B cell (primary cell): ENCODE data around the gene TMEM156. TPM values are rescaled to one million over a fixed set of nuclear protein-coding genes. Genes with fewer than 3 reads are reported as not detected.

Source experiments
- ATAC-seq: fragments of 200-7000 bp; cut with Tn5 transposase; one replicate; pipeline ENCODE4 v1.10.0; 2021; ENCODE audit warnings: low read depth, mild to moderate bottlenecking, moderate number of reproducible peaks, moderate library complexity
- CTCF ChIA-PET: fragments of 350-600 bp; sonication (Branson Sonifier 250); formaldehyde crosslinking; loops from one replicate; lab custom pipeline; 2021; ENCODE audit warnings: antibody characterized with exemption, inconsistent platforms; lab: Charles Lee
- POLR2A ChIA-PET: fragments of 350-600 bp; sonication (Branson Sonifier 250); formaldehyde crosslinking; loops from one replicate; lab custom pipeline; 2021; ENCODE audit warnings: antibody characterized with exemption; lab: Charles Lee
- DNase-seq: peaks from one replicate; pipeline ENCODE4 v3.0.0; 2013
- H2AFZ ChIP-seq: 2 replicates; pipeline ENCODE4 v1.6.1; 2012; ENCODE audit warnings: mild to moderate bottlenecking, low read depth, low read length; ENCODE audit not compliant: insufficient read depth, poor library complexity, severe bottlenecking
- H3K27ac ChIP-seq, 2 donors: 1 replicate in 1 of 2; 2 replicates in 1 of 2; pipeline ENCODE4 v1.5.1; 2012 to 2013; ENCODE audit warnings: low read length in 2 of 2, mild to moderate bottlenecking in 2 of 2, moderate library complexity in 1 of 2
- H3K27me3 ChIP-seq, 4 experiments: fragments of 200-600 bp in 1 of 4; sonication (generic) in 1 of 4; replicated peaks in 1 of 4; 1 replicate in 2 of 4; 2 replicates in 2 of 4; pipeline versions ENCODE4 v1.6.1 to v1.7.0; 2013 to 2016; ENCODE audit warnings: low read length in 3 of 4, mild to moderate bottlenecking in 2 of 4, mixed read lengths in 1 of 4, moderate library complexity in 1 of 4; ENCODE audit not compliant: insufficient read depth in 4 of 4, control insufficient read depth in 3 of 4; ENCODE audit errors: control extremely low read depth in 1 of 4
- H3K36me3 ChIP-seq, 2 experiments: replicated peaks in 1 of 2; 1 replicate in 1 of 2; 2 replicates in 1 of 2; pipeline versions ENCODE4 v1.6.1 to v1.7.1; 2013; ENCODE audit warnings: low read length in 1 of 2; ENCODE audit not compliant: insufficient read depth in 2 of 2, control insufficient read depth in 1 of 2; ENCODE audit errors: control extremely low read depth in 1 of 2, extremely low read depth in 1 of 2
- H3K4me1 ChIP-seq, 2 donors: fragments of 200-600 bp in 1 of 2; sonication (generic) in 1 of 2; 1 replicate in 1 of 2; 2 replicates in 1 of 2; pipeline versions ENCODE4 v1.5.1 to v1.6.1; 2013 to 2017; ENCODE audit warnings: low read length in 2 of 2; ENCODE audit not compliant: control insufficient read depth in 2 of 2, insufficient read depth in 2 of 2
- H3K4me2 ChIP-seq: replicated peaks from 2 replicates; pipeline ENCODE3; 2012; ENCODE audit warnings: mild to moderate bottlenecking, low read depth, low read length; ENCODE audit not compliant: poor library complexity, severe bottlenecking
- H3K4me3 ChIP-seq, 5 experiments: fragments of 200-600 bp in 1 of 5; sonication (generic) in 1 of 5; 1 replicate in 3 of 5; 2 replicates in 2 of 5; pipeline versions ENCODE4 v1.5.1 to v1.7.0; 2011 to 2016; ENCODE audit warnings: low read length in 4 of 5, mild to moderate bottlenecking in 4 of 5, low read depth in 2 of 5, control low read depth in 1 of 5, moderate library complexity in 1 of 5; ENCODE audit not compliant: insufficient read depth in 1 of 5; ENCODE audit errors: control extremely low read depth in 1 of 5, extremely low read depth in 1 of 5
- H3K79me2 ChIP-seq: fragments of 200-600 bp; sonication (generic); one replicate; pipeline ENCODE4 v1.6.0; 2016; ENCODE audit warnings: low read length; ENCODE audit not compliant: control insufficient read depth, insufficient read depth
- H3K9ac ChIP-seq: fragments of 200-600 bp; sonication (generic); 2 replicates; pipeline ENCODE4 v1.6.1; 2017; ENCODE audit warnings: mild to moderate bottlenecking, low read length, moderate library complexity
- H3K9me3 ChIP-seq, 3 donors: one replicate each; pipeline versions ENCODE4 v1.6.1 to v1.7.1; 2013; ENCODE audit warnings: low read length in 2 of 3; ENCODE audit not compliant: control insufficient read depth in 2 of 3, insufficient read depth in 1 of 3; ENCODE audit errors: control extremely low read depth in 1 of 3
- H4K20me1 ChIP-seq: 2 replicates; pipeline ENCODE4 v1.6.0; 2012; ENCODE audit warnings: mild to moderate bottlenecking, low read length; ENCODE audit not compliant: insufficient read depth, control insufficient read depth, poor library complexity, severe bottlenecking
- H3K27ac Mint-ChIP-seq: one replicate; pipeline ENCODE4 v1.8.0; 2021; ENCODE audit warnings: mixed read lengths
- H3K27me3 Mint-ChIP-seq: one replicate; pipeline ENCODE4 v1.8.0; 2021; ENCODE audit warnings: mixed read lengths
- H3K4me1 Mint-ChIP-seq: one replicate; pipeline ENCODE4 v1.8.0; 2021; ENCODE audit warnings: mixed read lengths
- H3K4me3 Mint-ChIP-seq: one replicate; pipeline ENCODE4 v1.8.0; 2021; ENCODE audit warnings: mixed read lengths
- H3K9me3 Mint-ChIP-seq: one replicate; pipeline ENCODE4 v1.8.0; 2022; ENCODE audit warnings: mixed read lengths; ENCODE audit not compliant: insufficient read depth
- EZH2 ChIP-seq: IDR thresholded peaks from 2 replicates; pipeline ENCODE4 v1.6.1; 2012; ENCODE audit warnings: borderline replicate concordance, low read depth, mild to moderate bottlenecking, moderate library complexity, low read length; ENCODE audit not compliant: insufficient read depth, poor library complexity, severe bottlenecking
- WGBS: methylation state at CpG from one replicate; pipeline ENCODE4 v1.1.5; 2013; ENCODE audit warnings: missing lambda C conversion rate; ENCODE audit not compliant: insufficient coverage; 5-methylcytosine and 5-hydroxymethylcytosine counted together
- intact Hi-C: fragments of 100-400 bp; cut with micrococcal nuclease; formaldehyde crosslinking; loops from one replicate; pipeline ENCODE4 v1.10.0; 2022
- polyA plus RNA-seq: library from polyadenylated mRNA; depleted of rRNA; stranded (reverse); fragments of >200 nt; gene quantifications from 2 replicates; pipeline ENCODE4 v1.2.3, GENCODE V29; 2012
- total RNA-seq, 2 donors: library from RNA; stranded (reverse); fragments of 120-200 nt in 1 of 2; gene quantifications; 1 replicate in 1 of 2; 2 replicates in 1 of 2; pipeline versions ENCODE4 v1.2.3 to v1.2.4, GENCODE V29; 2013 to 2022
- TF ChIP-seq, protein P1 (sequence below): fragments of 200-600 bp; IDR thresholded peaks from one replicate; pipeline ENCODE4 v1.8.0; 2022; ENCODE audit warnings: antibody characterized with exemption, mild to moderate bottlenecking

The TMEM156 gene
- total and polyA plus RNA-seq, 2 donors (not counting 1 experiment from before 2014, with no cell fraction given) = 58.4 to 59.9 TPM

DNA sequence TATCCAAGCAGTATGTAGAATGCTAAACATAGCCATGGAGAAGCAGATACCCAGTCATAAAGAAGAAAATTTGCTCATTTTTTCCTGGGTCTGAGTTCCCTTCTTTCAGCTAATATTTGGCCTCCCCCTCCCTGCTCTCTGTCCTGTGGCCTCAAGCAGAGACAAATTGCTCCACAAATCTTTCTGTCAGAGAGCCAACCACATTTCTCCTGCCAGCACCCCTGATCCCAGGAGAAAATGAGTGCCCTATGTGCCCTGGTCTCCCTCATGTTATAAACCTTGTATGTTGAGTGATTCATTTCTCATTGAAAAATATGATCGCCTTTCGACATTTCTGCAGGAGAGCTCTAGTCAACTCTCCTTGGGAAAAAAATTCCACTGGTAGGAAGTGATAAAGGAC, 82.0 kb downstream of the TMEM156 start:
- no peak overlapping the region for H3K4me3 ChIP-seq
- H3K79me2 ChIP-seq = no peaks in the 10 kb centered on the region
- H3K9me3 ChIP-seq = no peaks in the 10 kb centered on the region
- Mint-ChIP-seq H3K27me3 (no peaks in the 10 kb centered on the region), H3K9me3 (no peaks in the 10 kb centered on the region), H3K27ac (no peak overlapping the region), H3K4me3 (no peak overlapping the region), H3K4me1 (peaks cover 9% of the 10 kb centered on the region)
- POLR2A ChIA-PET = no interaction called here
- ATAC-seq (no peak), DNase-seq (no peak)
- peaks cover 2 to 5% of the 10 kb centered on the region in 2 donors for H3K4me1 ChIP-seq
- 90% methylated on average over 2 of the region's 2 CpGs for WGBS
- intact Hi-C loops = no loop called here
- TF ChIP-seq, protein P1, sequence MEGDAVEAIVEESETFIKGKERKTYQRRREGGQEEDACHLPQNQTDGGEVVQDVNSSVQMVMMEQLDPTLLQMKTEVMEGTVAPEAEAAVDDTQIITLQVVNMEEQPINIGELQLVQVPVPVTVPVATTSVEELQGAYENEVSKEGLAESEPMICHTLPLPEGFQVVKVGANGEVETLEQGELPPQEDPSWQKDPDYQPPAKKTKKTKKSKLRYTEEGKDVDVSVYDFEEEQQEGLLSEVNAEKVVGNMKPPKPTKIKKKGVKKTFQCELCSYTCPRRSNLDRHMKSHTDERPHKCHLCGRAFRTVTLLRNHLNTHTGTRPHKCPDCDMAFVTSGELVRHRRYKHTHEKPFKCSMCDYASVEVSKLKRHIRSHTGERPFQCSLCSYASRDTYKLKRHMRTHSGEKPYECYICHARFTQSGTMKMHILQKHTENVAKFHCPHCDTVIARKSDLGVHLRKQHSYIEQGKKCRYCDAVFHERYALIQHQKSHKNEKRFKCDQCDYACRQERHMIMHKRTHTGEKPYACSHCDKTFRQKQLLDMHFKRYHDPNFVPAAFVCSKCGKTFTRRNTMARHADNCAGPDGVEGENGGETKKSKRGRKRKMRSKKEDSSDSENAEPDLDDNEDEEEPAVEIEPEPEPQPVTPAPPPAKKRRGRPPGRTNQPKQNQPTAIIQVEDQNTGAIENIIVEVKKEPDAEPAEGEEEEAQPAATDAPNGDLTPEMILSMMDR = no peak
- TF ChIP-seq EZH2 = no peak
- no peaks in the 10 kb centered on the region for H4K20me1 ChIP-seq
- no peak overlapping the region for H3K27ac ChIP-seq
- H3K27me3 ChIP-seq = no peaks in the 10 kb centered on the region
- no peak overlapping the region for H3K4me2 ChIP-seq
- H3K36me3 ChIP-seq = no peaks in the 10 kb centered on the region
- CTCF ChIA-PET = interaction anchor here (0.8 to 1.4 kb wide), 3 partner anchors 27 to 185 kb away, joined by 3 read pairs; no protein-coding TSS in a partner anchor
- H2AFZ ChIP-seq = no peak overlapping the region
- H3K9ac ChIP-seq = no peak overlapping the region

DNA sequence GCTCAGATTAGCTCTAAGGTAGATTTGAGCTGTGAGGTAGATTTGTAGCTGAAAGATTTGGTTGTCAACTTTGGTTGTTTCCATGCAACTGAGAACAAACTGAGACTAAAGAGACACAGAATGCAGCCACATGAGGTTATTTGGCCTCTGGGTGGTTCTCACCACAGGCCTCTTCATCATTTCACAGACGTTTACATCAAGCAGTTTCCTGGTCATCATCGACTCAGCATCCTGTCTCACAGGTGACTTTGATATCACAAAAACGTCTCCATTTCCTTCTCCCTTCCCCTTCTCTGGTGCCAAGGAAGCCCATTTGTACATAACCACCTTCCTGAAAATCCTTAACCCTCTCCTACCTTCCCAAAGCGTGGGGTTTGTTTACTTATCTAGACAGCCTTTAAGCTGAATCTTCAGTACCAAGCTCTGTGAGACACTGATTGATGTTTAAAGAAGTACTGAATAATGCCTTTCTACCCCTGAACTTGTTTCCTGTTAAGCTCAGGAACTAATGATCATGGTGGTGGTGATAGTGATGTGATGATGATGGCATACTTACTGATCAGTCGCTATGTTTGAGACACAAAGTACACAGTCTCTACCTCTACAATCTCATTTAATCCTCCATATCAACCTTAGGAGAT, 82.7 kb downstream of the TMEM156 start:
- no peaks in the 10 kb centered on the region for H3K27me3 ChIP-seq
- no peaks in the 10 kb centered on the region for H3K9me3 Mint-ChIP-seq
- no peaks in the 10 kb centered on the region for H3K79me2 ChIP-seq
- no peak overlapping the region for H3K27ac ChIP-seq
- H2AFZ ChIP-seq = no peak overlapping the region
- H3K9ac ChIP-seq = no peak overlapping the region
- H3K9me3 ChIP-seq = no peaks in the 10 kb centered on the region
- peaks cover 2 to 5% of the 10 kb centered on the region in 2 donors for H3K4me1 ChIP-seq
- H3K27ac Mint-ChIP-seq = no peak overlapping the region
- POLR2A ChIA-PET = no interaction called here
- no peak overlapping the region for H3K4me3 ChIP-seq
- H3K4me1 Mint-ChIP-seq = peaks cover 9% of the 10 kb centered on the region
- ATAC-seq = no peak
- H3K4me2 ChIP-seq = no peak overlapping the region
- intact Hi-C loops = no loop called here
- peak; percentile 7 for DNase-seq
- H3K4me3 Mint-ChIP-seq = no peak overlapping the region
- no peaks in the 10 kb centered on the region for H3K27me3 Mint-ChIP-seq
- CTCF ChIA-PET = interaction anchor here (0.8 to 1.4 kb wide), 4 partner anchors 27 to 186 kb away, joined by 3 read pairs; no protein-coding TSS in a partner anchor
- no peaks in the 10 kb centered on the region for H3K36me3 ChIP-seq
- H4K20me1 ChIP-seq = no peaks in the 10 kb centered on the region
- no peak for TF ChIP-seq EZH2
- TF ChIP-seq, protein P1 = no peak
- WGBS = 11% methylated on average over 3 of the region's 5 CpGs
